ENCODE results near the gene XRCC1. TPM values are rescaled to one million over a fixed set of nuclear protein-coding genes. Genes with fewer than 3 reads are reported as not detected.

The XRCC1 gene
- total RNA-seq (10 to 100 TPM; 33.4 to 41.0 TPM), polyA plus RNA-seq (10 to 100 TPM; 16.3 to 29.1 TPM)

GRCh38 chr19:43575156-43575950 lies at the start of gene XRCC1, which contains the start of gene PINLYP:
TSS of gene XRCC1 (minus strand) at chr19:43575527. CDS start at chr19:43575458, 69 bp downstream.
TSS of gene PINLYP (plus strand) at chr19:43575801. CDS start at chr19:43577192, 1,391 bp downstream.
- intact Hi-C loops (cut with micrococcal nuclease) = loop anchor here (1.0 to 5.0 kb wide), 5 partner anchors 13 to 71 kb away; partner anchors contain the start of genes IRGQ, PHLDB3, ZNF428 and ZNF575
- H3K4me1 ChIP-seq (ENCODE audit: insufficient read depth, low read length) = peaks cover 23% of the 10 kb centered on the region
- Mint-ChIP-seq H3K36me3 (peaks cover 5 to 18% of the 10 kb centered on the region in 2 donors), H3K4me3 (peak within 1 kb of the TSS; percentile 93 to 99 (median 96)), H3K4me1 (peaks cover 15 to 74% (median 38%) of the 10 kb centered on the region in 4 donors), H3K27ac (peak within 1 kb of the TSS; percentile 98 to 99 (median 99)), H3K27me3 (peaks cover 0 to 2% of the 10 kb centered on the region in 2 donors), H3K9me3 (no peaks in the 10 kb centered on the region)
- H3K36me3 ChIP-seq (ENCODE audit: insufficient read depth, low read length) = no peaks in the 10 kb centered on the region
- H3K27ac ChIP-seq (ENCODE audit: low read depth, low read length) = peak within 1 kb of the TSS; percentile 99
- POLR2A ChIA-PET (ENCODE audit: partially characterized antibody) = interaction anchor here (0.7 to 4.1 kb wide), 11 partner anchors 10 to 179 kb away, joined by 3 to 49 read pairs (median 7); partner anchors contain the start of genes ETHE1, IRGQ, SMG9 and ZNF575
- H3K4me3 ChIP-seq (ENCODE audit: low read length in 2 of 2) = peak within 1 kb of the TSS; percentile 79 to 100
- no peaks in the 10 kb centered on the region for H3K9me3 ChIP-seq (ENCODE audit: control insufficient read depth in 1 of 2, low read length in 2 of 2)
- DNase-seq = peak; percentile 95 to 99 (median 98)
- no peaks in the 10 kb centered on the region for H3K27me3 ChIP-seq (ENCODE audit: insufficient read depth, low read length)
- CTCF ChIA-PET (ENCODE audit: partially characterized antibody) = interaction anchor here (0.7 to 3.3 kb wide), 9 partner anchors 10 to 143 kb away, joined by 3 to 48 read pairs (median 5); partner anchors contain the start of genes IRGQ, ZNF575 and ZNF576

GRCh38 chr19:43624933-43625332 lies 49.6 kb upstream of the XRCC1 start:
- no peaks in the 10 kb centered on the region for H3K36me3 Mint-ChIP-seq
- H3K4me1 ChIP-seq (ENCODE audit: insufficient read depth, low read length) = peaks cover 19% of the 10 kb centered on the region
- peak overlapping the region in 3 of 8 donors; percentile 4 to 49 (median 11) for H3K4me3 Mint-ChIP-seq
- intact Hi-C loops (cut with micrococcal nuclease) = loop anchor here (1.0 kb wide), 1 partner anchor 29 kb away; the partner anchor contains the start of genes IRGQ and ZNF576
- H3K4me1 Mint-ChIP-seq = peaks cover 11 to 35% (median 20%) of the 10 kb centered on the region in 4 donors
- ChIA-PET CTCF (ENCODE audit: partially characterized antibody) (interaction anchor here (1.5 to 3.2 kb wide), 3 partner anchors 43 to 177 kb away, joined by 4 to 20 read pairs (median 10); no protein-coding TSS in a partner anchor), POLR2A (ENCODE audit: partially characterized antibody) (no interaction called here)
- H3K27ac Mint-ChIP-seq = peak overlapping the region in 6 of 7 donors; percentile 18 to 88 (median 34)
- H3K9me3 Mint-ChIP-seq = no peaks in the 10 kb centered on the region
- H3K27ac ChIP-seq (ENCODE audit: low read depth, low read length) = no peak overlapping the region
- H3K4me3 ChIP-seq (ENCODE audit: low read length in 2 of 2) = no peak overlapping the region
- no peaks in the 10 kb centered on the region for H3K36me3 ChIP-seq (ENCODE audit: insufficient read depth, low read length)
- H3K27me3 ChIP-seq (ENCODE audit: insufficient read depth, low read length) = no peaks in the 10 kb centered on the region
- peak; percentile 78 to 89 (median 83) for DNase-seq
- peaks cover 2 to 9% of the 10 kb centered on the region in 2 donors for H3K27me3 Mint-ChIP-seq
- H3K9me3 ChIP-seq (ENCODE audit: control insufficient read depth in 1 of 2, low read length in 2 of 2) = no peaks in the 10 kb centered on the region

GRCh38 chr19:43623889-43624670 lies 48.8 kb upstream of the XRCC1 start:
- intact Hi-C loops (cut with micrococcal nuclease) = no loop called here
- no peak overlapping the region for H3K27ac ChIP-seq (ENCODE audit: low read depth, low read length)
- Mint-ChIP-seq H3K9me3 (no peaks in the 10 kb centered on the region), H3K27me3 (peaks cover 2 to 9% of the 10 kb centered on the region in 2 donors), H3K4me1 (peaks cover 11 to 44% (median 24%) of the 10 kb centered on the region in 4 donors), H3K4me3 (peak overlapping the region in 1 of 8 donors; percentile 29), H3K36me3 (peaks cover 0 to 4% of the 10 kb centered on the region in 2 donors), H3K27ac (peak overlapping the region in 6 of 7 donors; percentile 22 to 71 (median 49))
- H3K4me1 ChIP-seq (ENCODE audit: insufficient read depth, low read length) = peaks cover 20% of the 10 kb centered on the region
- no peaks in the 10 kb centered on the region for H3K36me3 ChIP-seq (ENCODE audit: insufficient read depth, low read length)
- CTCF ChIA-PET (ENCODE audit: partially characterized antibody) = interaction anchor here (1.5 kb wide), 1 partner anchor 44 kb away, joined by 4 read pairs; no protein-coding TSS in a partner anchor
- no peaks in the 10 kb centered on the region for H3K27me3 ChIP-seq (ENCODE audit: insufficient read depth, low read length)
- POLR2A ChIA-PET (ENCODE audit: partially characterized antibody) = interaction anchor here (1.3 kb wide), 1 partner anchor 98 kb away, joined by 3 read pairs; no protein-coding TSS in a partner anchor
- no peak overlapping the region for H3K4me3 ChIP-seq (ENCODE audit: low read length in 2 of 2)
- no peaks in the 10 kb centered on the region for H3K9me3 ChIP-seq (ENCODE audit: control insufficient read depth in 1 of 2, low read length in 2 of 2)
- DNase-seq = no peak

- Histone ChIP-seq H3K36me3 (ENCODE audit: insufficient read depth, low read length) (no peaks in the 10 kb centered on the region), H3K4me3 (ENCODE audit: low read length in 2 of 2) (no peak overlapping the region), H3K27ac (ENCODE audit: low read depth, low read length) (no peak overlapping the region), H3K9me3 (ENCODE audit: control insufficient read depth in 1 of 2, low read length in 2 of 2) (no peaks in the 10 kb centered on the region), H3K27me3 (ENCODE audit: insufficient read depth, low read length) (no peaks in the 10 kb centered on the region), H3K4me1 (ENCODE audit: insufficient read depth, low read length) (peaks cover 29% of the 10 kb centered on the region)
- Mint-ChIP-seq H3K4me1 (peaks cover 16 to 49% (median 29%) of the 10 kb centered on the region in 4 donors), H3K4me3 (no peak overlapping the region), H3K9me3 (no peaks in the 10 kb centered on the region), H3K36me3 (peaks cover 0 to 4% of the 10 kb centered on the region in 2 donors), H3K27ac (no peak overlapping the region), H3K27me3 (peaks cover 2 to 9% of the 10 kb centered on the region in 2 donors)
- intact Hi-C loops (cut with micrococcal nuclease) = no loop called here
- DNase-seq = no peak
- ChIA-PET POLR2A (ENCODE audit: partially characterized antibody) (no interaction called here), CTCF (ENCODE audit: partially characterized antibody) (no interaction called here)
Measured at GRCh38 chr19:43622956-43623355, 47.6 kb upstream of the XRCC1 start.

GRCh38 chr19:43622070-43622469 lies 46.7 kb upstream of the XRCC1 start:
- H3K4me3 Mint-ChIP-seq = no peak overlapping the region
- Histone ChIP-seq H3K36me3 (ENCODE audit: insufficient read depth, low read length) (no peaks in the 10 kb centered on the region), H3K4me3 (ENCODE audit: low read length in 2 of 2) (no peak overlapping the region), H3K27ac (ENCODE audit: low read depth, low read length) (no peak overlapping the region), H3K27me3 (ENCODE audit: insufficient read depth, low read length) (no peaks in the 10 kb centered on the region), H3K4me1 (ENCODE audit: insufficient read depth, low read length) (peaks cover 33% of the 10 kb centered on the region), H3K9me3 (ENCODE audit: control insufficient read depth in 1 of 2, low read length in 2 of 2) (no peaks in the 10 kb centered on the region)
- CTCF ChIA-PET (ENCODE audit: partially characterized antibody) = interaction anchor here (1.2 to 1.5 kb wide), 3 partner anchors 27 to 175 kb away, joined by 3 to 4 read pairs (median 3); partner anchors contain the start of gene IRGQ
- peaks cover 2 to 6% of the 10 kb centered on the region in 2 donors for H3K27me3 Mint-ChIP-seq
- no peak for DNase-seq
- POLR2A ChIA-PET (ENCODE audit: partially characterized antibody) = interaction anchor here (2.9 kb wide), 1 partner anchor 26 kb away, joined by 15 read pairs; the partner anchor contains the start of genes IRGQ and ZNF576
- H3K4me1 Mint-ChIP-seq = peaks cover 16 to 49% (median 29%) of the 10 kb centered on the region in 4 donors
- intact Hi-C loops (cut with micrococcal nuclease) = no loop called here
- H3K9me3 Mint-ChIP-seq = no peaks in the 10 kb centered on the region
- H3K36me3 Mint-ChIP-seq = peaks cover 0 to 4% of the 10 kb centered on the region in 2 donors
- peak overlapping the region in 3 of 7 donors; percentile 25 to 70 (median 34) for H3K27ac Mint-ChIP-seq

- H3K36me3 Mint-ChIP-seq = peaks cover 0 to 4% of the 10 kb centered on the region in 2 donors
- Histone ChIP-seq H3K4me3 (ENCODE audit: low read length in 2 of 2) (peak overlapping the region; percentile 90 to 97), H3K27me3 (ENCODE audit: insufficient read depth, low read length) (no peaks in the 10 kb centered on the region), H3K27ac (ENCODE audit: low read depth, low read length) (peak overlapping the region; percentile 77), H3K9me3 (ENCODE audit: control insufficient read depth in 1 of 2, low read length in 2 of 2) (no peaks in the 10 kb centered on the region), H3K36me3 (ENCODE audit: insufficient read depth, low read length) (no peaks in the 10 kb centered on the region), H3K4me1 (ENCODE audit: insufficient read depth, low read length) (peaks cover 36% of the 10 kb centered on the region)
- peak overlapping the region; percentile 95 to 99 (median 98) for H3K27ac Mint-ChIP-seq
- intact Hi-C loops (cut with micrococcal nuclease) = no loop called here
- H3K9me3 Mint-ChIP-seq = no peaks in the 10 kb centered on the region
- H3K4me1 Mint-ChIP-seq = peaks cover 16 to 49% (median 33%) of the 10 kb centered on the region in 4 donors
- peak overlapping the region; percentile 96 to 98 (median 98) for H3K4me3 Mint-ChIP-seq
- ChIA-PET CTCF (ENCODE audit: partially characterized antibody) (interaction anchor here (1.2 to 1.4 kb wide), 2 partner anchors 58 to 84 kb away, joined by 3 read pairs; no protein-coding TSS in a partner anchor), POLR2A (ENCODE audit: partially characterized antibody) (interaction anchor here (0.7 to 2.9 kb wide), 8 partner anchors 24 to 346 kb away, joined by 3 to 15 read pairs (median 4); partner anchors contain the start of genes IRGQ, SMG9 and ZNF576)
- no peaks in the 10 kb centered on the region for H3K27me3 Mint-ChIP-seq
- peak in 4 of 5 donors; percentile 78 to 81 (median 80) for DNase-seq
Measured at GRCh38 chr19:43620061-43621001, 45.0 kb upstream of the XRCC1 start.

Data from CD4-positive, alpha-beta memory T cell (primary cell).